Hematopoietic multipotent progenitor cell (in vitro differentiated cells): Measurements from ENCODE around the gene PIERCE2. TPM values are rescaled to one million over a fixed set of nuclear protein-coding genes. Genes with fewer than 3 reads are reported as not detected.
"Not testable (repeated sequence)": the region's sequence is repeated elsewhere in the genome, so short reads cannot be mapped to it uniquely, and the experiment has no call there.

Experiments used
- DNase-seq, 3 donors: peaks; one replicate each; pipeline ENCODE4 v3.0.0-alpha.2; 2011 to 2015; ENCODE audit warnings: low read depth in 2 of 3, low spot score in 2 of 3
- total RNA-seq: library from RNA; depleted of rRNA; stranded (reverse); fragments of >200 nt; gene quantifications from one replicate; pipeline ENCODE4 v1.2.3, GENCODE V29; 2012

The PIERCE2 gene
- 0.54 TPM for total RNA-seq

- DNase-seq = peak; percentile 79 to 95 (median 94)
These were observed at the start of gene PIERCE2, which contains the start of gene CCPG1 for GRCh38 chr15:55408012-55408928. Gene PIERCE2 (plus strand): TSS chr15:55408495. CDS start chr15:55408769, 274 bp downstream. Gene CCPG1 (minus strand): TSS chr15:55408359. CDS start chr15:55389424, 18,935 bp downstream.

- peak in 1 of 3 donors; percentile 5 for DNase-seq
These were observed 48.0 kb upstream of the PIERCE2 start for GRCh38 chr15:55360256-55360655.

GRCh38 chr15:55361048-55361447 is 47.2 kb upstream of the PIERCE2 start:
- DNase-seq = no peak

- DNase-seq = no peak
These were observed 45.7 kb upstream of the PIERCE2 start for GRCh38 chr15:55362641-55363040.

GRCh38 chr15:55366981-55367380 is 41.3 kb upstream of the PIERCE2 start:
- DNase-seq = no peak

- DNase-seq = no peak
These were observed 35.4 kb upstream of the PIERCE2 start for GRCh38 chr15:55372701-55373440.

- no peak for DNase-seq
These were observed 29.2 kb upstream of the PIERCE2 start for GRCh38 chr15:55379095-55379494.

GRCh38 chr15:55381595-55381994 is 26.7 kb upstream of the PIERCE2 start:
- no peak for DNase-seq

GRCh38 chr15:55383687-55384086 is 24.6 kb upstream of the PIERCE2 start:
- DNase-seq = no peak

- no peak for DNase-seq
These were observed 21.3 kb upstream of the PIERCE2 start for GRCh38 chr15:55387027-55387426.

- no peak for DNase-seq
These were observed 19.1 kb upstream of the PIERCE2 start for GRCh38 chr15:55389264-55389607.

GRCh38 chr15:55394694-55395093 is 13.6 kb upstream of the PIERCE2 start:
- no peak for DNase-seq

GRCh38 chr15:55398243-55398642 is 10.1 kb upstream of the PIERCE2 start:
- DNase-seq = no peak

GRCh38 chr15:55400050-55400449 is 8.2 kb upstream of the PIERCE2 start:
- not testable (repeated sequence) for DNase-seq

GRCh38 chr15:55401786-55402246 is 6.5 kb upstream of the PIERCE2 start:
- no peak for DNase-seq

- DNase-seq = peak in 1 of 3 donors; percentile 12
These were observed 5.6 kb upstream of the PIERCE2 start for GRCh38 chr15:55402707-55403106.

GRCh38 chr15:55403531-55403930 is 4.8 kb upstream of the PIERCE2 start:
- peak in 2 of 3 donors; percentile 75 to 90 for DNase-seq

- DNase-seq = no peak
These were observed 740 bp upstream of the PIERCE2 start for GRCh38 chr15:55407498-55408011.

- not testable (repeated sequence) for DNase-seq
These were observed 681 bp downstream of the PIERCE2 start for GRCh38 chr15:55408976-55409375.

GRCh38 chr15:55417678-55418077 is 9.4 kb downstream of the PIERCE2 start:
- not testable (repeated sequence) for DNase-seq

- no peak for DNase-seq
These were observed 12.0 kb downstream of the PIERCE2 start for GRCh38 chr15:55420171-55420866.
